Measurements from ENCODE around the gene PBX4. TPM values are rescaled to one million over a fixed set of nuclear protein-coding genes. Genes with fewer than 3 reads are reported as not detected.
"Not testable (repeated sequence)": the region's sequence is repeated elsewhere in the genome, so short reads cannot be mapped to it uniquely, and the experiment has no call there.

The PBX4 gene
- total RNA-seq, 2 experiments from 2014 or later: 13.8 to 15.6 TPM

GRCh38 chr19:19619181-19619848, 828 bp upstream of the PBX4 start:
- ATAC-seq (no peak), DNase-seq (no peak)
- POLR2A ChIA-PET: interaction anchor here (0.7 to 1.8 kb wide), 6 partner anchors 8 to 17 kb away, joined by 3 to 5 read pairs (median 4); partner anchors contain the start of gene LPAR2
- CTCF ChIA-PET: interaction anchor here (0.9 to 1.4 kb wide), 4 partner anchors 65 to 88 kb away, joined by 3 to 4 read pairs (median 3); no protein-coding TSS in a partner anchor
- intact Hi-C loops (cut with micrococcal nuclease): no loop called here
- Mint-ChIP-seq H3K4me1 (ENCODE audit: low read depth) (peaks cover 35% of the 10 kb centered on the region), H3K9me3 (no peaks in the 10 kb centered on the region), H3K27ac (peak overlapping the region; percentile 72), H3K27me3 (no peaks in the 10 kb centered on the region), H3K4me3 (peak overlapping the region; percentile 80), H3K36me3 (ENCODE audit: low read depth) (peaks cover 11% of the 10 kb centered on the region)
- TF ChIP-seq CTCF (IDR thresholded peaks at IDR 0.05): no peak

GRCh38 chr19:19615086-19615485, 3.4 kb downstream of the PBX4 start:
- peak overlapping the region; percentile 84 for H3K27ac Mint-ChIP-seq

GRCh38 chr19:19613506-19613905, 5.0 kb downstream of the PBX4 start:
- Mint-ChIP-seq H3K9me3 (no peaks in the 10 kb centered on the region), H3K27ac (no peak overlapping the region), H3K36me3 (ENCODE audit: low read depth) (peaks cover 8% of the 10 kb centered on the region), H3K4me1 (ENCODE audit: low read depth) (peaks cover 50% of the 10 kb centered on the region), H3K27me3 (no peaks in the 10 kb centered on the region), H3K4me3 (no peak overlapping the region)
- DNase-seq: no peak
- ChIA-PET CTCF (interaction anchor here (1.5 to 2.7 kb wide), 2 partner anchors 20 to 82 kb away, joined by 5 to 10 read pairs; no protein-coding TSS in a partner anchor), POLR2A (interaction anchor here (0.8 to 1.9 kb wide), 3 partner anchors 10 to 81 kb away, joined by 3 to 7 read pairs (median 3); no protein-coding TSS in a partner anchor)
- no peak for TF ChIP-seq CTCF (IDR thresholded peaks at IDR 0.05)
- intact Hi-C loops (cut with micrococcal nuclease): no loop called here
- no peak for ATAC-seq

More at GRCh38 chr19:19615086-19615485, 3.4 kb downstream of the PBX4 start:
- Mint-ChIP-seq H3K9me3 (no peaks in the 10 kb centered on the region), H3K4me3 (peak overlapping the region; percentile 26), H3K4me1 (ENCODE audit: low read depth) (peaks cover 49% of the 10 kb centered on the region), H3K36me3 (ENCODE audit: low read depth) (peaks cover 2% of the 10 kb centered on the region), H3K27me3 (no peaks in the 10 kb centered on the region)
- no peak for TF ChIP-seq CTCF (IDR thresholded peaks at IDR 0.05)
- ChIA-PET CTCF (interaction anchor here (1.3 kb wide), 1 partner anchor 83 kb away, joined by 4 read pairs; no protein-coding TSS in a partner anchor), POLR2A (interaction anchor here (1.5 to 2.6 kb wide), 3 partner anchors 11 to 83 kb away, joined by 3 to 6 read pairs (median 3); no protein-coding TSS in a partner anchor)
- intact Hi-C loops (cut with micrococcal nuclease): no loop called here
- ATAC-seq (peak; percentile 53), DNase-seq (peak; percentile 73)

GRCh38 chr19:19610376-19611202, 7.9 kb downstream of the PBX4 start:
- ATAC-seq (no peak), DNase-seq (no peak)
- peaks cover 13% of the 10 kb centered on the region for H3K36me3 Mint-ChIP-seq (ENCODE audit: low read depth)
- no peaks in the 10 kb centered on the region for H3K27me3 Mint-ChIP-seq
- H3K4me1 Mint-ChIP-seq (ENCODE audit: low read depth): peaks cover 45% of the 10 kb centered on the region
- no peak for TF ChIP-seq CTCF (IDR thresholded peaks at IDR 0.05)
- POLR2A ChIA-PET: interaction anchor here (1.0 to 1.2 kb wide), 2 partner anchors 8 to 14 kb away, joined by 4 to 5 read pairs; no protein-coding TSS in a partner anchor
- no peaks in the 10 kb centered on the region for H3K9me3 Mint-ChIP-seq
- H3K4me3 Mint-ChIP-seq: no peak overlapping the region
- intact Hi-C loops (cut with micrococcal nuclease): no loop called here
- no peak overlapping the region for H3K27ac Mint-ChIP-seq
- CTCF ChIA-PET: interaction anchor here (0.6 to 1.7 kb wide), 4 partner anchors 8 to 56 kb away, joined by 3 to 5 read pairs (median 4); partner anchors contain the start of gene GMIP

- ChIA-PET POLR2A (interaction anchor here (1.0 to 2.2 kb wide), 4 partner anchors 12 to 75 kb away, joined by 3 to 5 read pairs (median 4); partner anchors contain the start of gene PBX4), CTCF (interaction anchor here (1.1 to 3.4 kb wide), 3 partner anchors 37 to 74 kb away, joined by 3 to 16 read pairs (median 4); partner anchors contain the start of gene GMIP)
- intact Hi-C loops (cut with micrococcal nuclease); ATAC-seq; H3K27me3 Mint-ChIP-seq; H3K4me3 Mint-ChIP-seq; DNase-seq; H3K9me3 Mint-ChIP-seq: not testable (repeated sequence)
- Mint-ChIP-seq H3K36me3 (ENCODE audit: low read depth) (peaks cover 13% of the 10 kb centered on the region), H3K4me1 (ENCODE audit: low read depth) (peaks cover 45% of the 10 kb centered on the region), H3K27ac (peak overlapping the region; percentile 83)
Observed at GRCh38 chr19:19606686-19607085, 11.8 kb downstream of the PBX4 start.
